GM20431 (cell line): Measurements from ENCODE around the gene TRAF3IP3.

Experiments
- in situ Hi-C: fragments of 300-500 bp; cut with MseI, MboI; formaldehyde crosslinking; loops from one replicate; pipeline ENCODE4 v1.15.0; 2020; ENCODE audit warnings: low sequenced_read_pairs; ENCODE audit not compliant: unreplicated experiment

TRAF3IP3 gene

DNA sequence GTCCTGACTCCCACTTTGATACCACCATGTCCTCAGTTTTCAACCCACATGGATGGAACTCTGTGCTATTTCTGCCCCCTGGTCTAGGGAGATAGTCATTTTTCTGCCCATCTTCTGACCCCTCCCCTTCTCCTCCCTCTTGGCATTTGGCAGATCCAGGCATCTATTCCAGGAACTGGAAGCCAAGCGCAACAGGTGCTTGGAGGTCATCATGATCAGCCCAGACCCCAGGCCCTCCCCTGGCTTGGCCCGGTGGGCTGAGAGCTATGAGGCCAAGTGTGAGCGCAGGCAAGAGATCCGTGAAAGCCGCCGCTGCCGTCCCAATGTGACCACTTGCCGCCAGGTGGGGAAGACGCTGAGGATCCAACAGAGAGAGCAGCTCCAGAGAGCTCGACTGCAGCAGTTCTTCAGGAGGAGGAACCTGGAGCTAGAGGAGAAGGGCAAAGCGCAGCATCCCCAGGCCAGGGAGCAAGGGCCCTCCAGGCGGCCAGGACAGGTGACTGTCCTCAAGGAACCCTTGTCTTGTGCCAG is 4.0 kb downstream of the TRAF3IP3 start:
- in situ Hi-C loops = no loop called here

DNA sequence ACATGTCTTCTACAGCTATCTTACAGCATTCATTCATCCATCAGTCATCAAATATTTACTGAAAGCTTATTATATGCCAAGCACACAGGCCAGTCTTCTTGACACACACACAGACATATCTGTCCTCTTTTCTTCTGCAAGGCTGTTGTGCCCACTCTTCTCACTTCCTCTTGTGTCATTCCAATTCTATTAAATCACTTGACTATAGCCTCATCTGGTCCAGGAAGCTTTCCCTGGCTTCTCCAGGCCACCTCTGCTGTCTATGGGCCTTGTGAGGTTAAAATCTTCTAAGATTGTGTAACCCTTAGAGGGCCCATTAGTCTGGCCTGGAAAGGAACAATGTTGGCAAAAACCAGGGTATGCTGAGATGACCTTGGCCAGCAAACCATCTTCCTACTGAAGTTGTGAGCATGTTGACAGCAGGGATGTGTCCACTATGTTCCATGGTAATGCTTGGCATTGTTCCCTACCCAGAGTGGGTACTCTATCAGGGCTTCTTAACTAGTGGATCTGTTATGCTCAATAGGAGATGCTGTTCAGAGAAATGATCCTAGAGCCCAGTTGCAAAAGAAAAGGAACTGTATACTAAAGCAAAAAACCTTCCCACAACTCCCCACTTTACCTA is 5.3 kb downstream of the TRAF3IP3 start:
- in situ Hi-C loops = no loop called here

DNA sequence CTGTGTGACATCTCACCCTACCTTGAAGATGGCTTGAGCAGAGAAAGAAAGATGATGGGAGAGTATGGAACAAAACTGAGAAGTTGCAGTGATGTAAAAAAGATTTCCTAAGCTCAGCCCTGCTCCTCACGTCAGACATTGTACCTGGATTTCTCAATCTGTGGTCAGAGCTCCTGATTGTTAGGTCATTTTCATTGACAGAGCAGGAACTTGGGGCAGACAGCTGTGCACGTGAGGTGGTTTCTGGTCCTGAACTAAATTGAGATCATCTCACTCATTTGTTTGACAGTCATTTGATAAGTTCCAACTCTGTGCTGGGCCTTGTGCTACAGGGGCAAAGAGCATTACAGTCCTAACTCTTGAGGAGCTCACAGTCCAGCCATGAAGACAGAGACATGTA is 10.2 kb downstream of the TRAF3IP3 start:
- in situ Hi-C loops = no loop called here

DNA sequence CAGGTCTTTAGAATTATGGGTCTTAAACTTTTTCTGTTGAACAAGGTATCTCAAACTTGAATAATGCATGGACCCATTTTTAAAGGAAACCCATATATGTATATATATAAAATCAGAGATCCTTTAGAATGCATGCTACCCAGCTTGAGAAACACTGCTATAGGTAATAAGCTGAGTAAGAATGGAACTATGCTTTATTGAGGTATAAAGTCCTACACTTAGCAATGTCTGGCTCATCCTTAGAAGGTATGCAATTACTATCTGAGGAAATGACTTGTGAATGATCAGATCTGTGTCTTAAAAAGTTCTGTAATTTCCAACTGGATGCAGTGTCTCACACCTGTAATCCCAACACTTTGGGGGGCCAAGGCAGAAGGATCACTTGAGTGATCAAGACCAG is 11.2 kb downstream of the TRAF3IP3 start:
- in situ Hi-C loops = no loop called here

DNA sequence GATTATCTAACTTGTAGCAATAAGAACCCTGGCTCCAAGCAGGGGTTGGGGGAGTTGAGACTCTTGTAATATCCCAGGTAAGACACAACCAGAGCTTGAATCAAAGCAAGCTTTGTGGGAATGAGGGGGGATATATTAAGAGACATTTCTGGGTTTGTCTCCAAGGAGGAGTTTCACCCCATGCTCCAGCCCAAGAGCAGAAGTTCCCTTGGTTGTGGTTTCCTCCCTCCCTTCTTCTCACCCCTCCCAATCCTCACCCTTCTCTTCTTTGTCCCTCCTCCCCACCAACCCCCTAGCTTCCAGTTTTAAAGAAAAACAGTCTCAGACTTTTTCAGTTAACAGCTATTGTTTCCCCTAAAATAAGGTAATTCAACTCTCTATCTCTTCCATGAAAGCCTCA is 11.9 kb downstream of the TRAF3IP3 start:
- in situ Hi-C loops = no loop called here

DNA sequence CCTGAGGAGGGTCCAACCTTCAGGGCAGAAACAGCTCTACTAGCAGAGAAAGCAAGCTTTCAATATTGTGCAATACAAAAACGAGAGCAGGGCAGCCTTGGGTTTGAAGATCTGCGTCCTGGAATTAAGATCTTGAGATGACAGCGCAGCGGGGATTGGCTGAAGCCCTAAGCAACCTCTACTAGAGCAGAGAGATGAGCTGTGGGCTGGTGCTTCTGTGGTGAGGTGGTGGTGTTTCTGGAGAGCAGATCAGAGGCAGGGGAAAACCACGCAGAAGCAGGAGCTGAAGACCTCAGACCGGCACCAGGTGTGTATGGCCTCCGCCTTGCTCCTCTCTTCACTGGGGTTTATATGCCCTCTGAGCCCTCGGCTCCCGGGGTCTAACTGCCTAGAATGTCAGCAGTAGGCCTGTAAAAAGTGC is 12.5 kb downstream of the TRAF3IP3 start:
- in situ Hi-C loops = no loop called here

DNA sequence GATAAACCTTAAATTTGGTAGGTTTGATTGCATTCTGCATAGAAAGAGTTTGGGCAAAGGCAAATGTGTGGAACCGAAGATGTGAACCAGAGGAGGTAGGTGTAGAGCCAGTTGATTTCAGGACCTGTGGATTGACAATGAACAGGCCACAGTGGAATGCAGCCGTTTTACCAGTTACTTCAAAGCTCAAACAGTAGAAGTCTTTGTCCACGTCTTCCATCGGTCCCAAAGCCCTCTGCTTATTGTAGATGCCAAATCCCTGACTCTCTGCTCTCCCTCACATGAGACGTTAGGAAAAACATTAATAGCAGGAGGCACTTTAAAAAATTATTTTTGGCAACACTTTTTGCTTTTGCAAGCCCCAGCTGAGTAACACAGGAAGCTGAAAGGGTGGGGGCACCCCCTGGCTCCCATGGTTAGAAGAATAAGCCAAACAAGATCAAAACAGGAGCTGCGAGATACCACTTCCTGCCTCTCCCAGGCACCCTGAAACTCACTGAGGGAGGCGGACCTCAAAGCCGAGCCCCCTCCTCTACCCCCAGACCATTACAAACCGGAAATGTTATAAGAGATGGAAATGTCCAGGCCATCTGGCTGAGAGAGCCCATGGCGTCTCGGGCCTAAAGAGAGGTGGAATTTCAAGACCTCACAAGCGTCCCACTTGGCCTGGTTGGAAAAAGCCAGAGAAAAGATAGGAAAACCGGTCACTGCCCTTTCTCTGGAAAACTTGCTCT is 13.5 kb downstream of the TRAF3IP3 start:
- in situ Hi-C loops = no loop called here

DNA sequence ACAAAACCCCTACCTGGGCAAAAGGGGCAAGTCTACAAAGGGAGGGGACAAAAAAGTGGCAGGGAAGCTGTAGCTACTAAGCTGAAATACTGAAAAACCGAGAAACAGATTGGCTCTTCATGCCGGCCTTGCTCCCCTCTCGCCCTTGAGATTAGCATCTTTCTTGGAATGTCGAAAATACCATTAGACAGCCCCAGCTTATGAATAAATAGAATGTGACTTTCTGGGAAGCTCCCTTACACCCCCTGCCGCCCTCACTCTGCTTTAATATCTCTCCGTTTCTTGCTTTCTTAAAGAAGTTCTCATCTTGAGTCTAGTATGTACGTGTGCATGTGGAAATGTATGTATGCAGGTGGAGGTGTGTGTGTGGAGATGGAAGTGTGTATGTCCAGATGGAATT is 14.1 kb downstream of the TRAF3IP3 start:
- in situ Hi-C loops = no loop called here

DNA sequence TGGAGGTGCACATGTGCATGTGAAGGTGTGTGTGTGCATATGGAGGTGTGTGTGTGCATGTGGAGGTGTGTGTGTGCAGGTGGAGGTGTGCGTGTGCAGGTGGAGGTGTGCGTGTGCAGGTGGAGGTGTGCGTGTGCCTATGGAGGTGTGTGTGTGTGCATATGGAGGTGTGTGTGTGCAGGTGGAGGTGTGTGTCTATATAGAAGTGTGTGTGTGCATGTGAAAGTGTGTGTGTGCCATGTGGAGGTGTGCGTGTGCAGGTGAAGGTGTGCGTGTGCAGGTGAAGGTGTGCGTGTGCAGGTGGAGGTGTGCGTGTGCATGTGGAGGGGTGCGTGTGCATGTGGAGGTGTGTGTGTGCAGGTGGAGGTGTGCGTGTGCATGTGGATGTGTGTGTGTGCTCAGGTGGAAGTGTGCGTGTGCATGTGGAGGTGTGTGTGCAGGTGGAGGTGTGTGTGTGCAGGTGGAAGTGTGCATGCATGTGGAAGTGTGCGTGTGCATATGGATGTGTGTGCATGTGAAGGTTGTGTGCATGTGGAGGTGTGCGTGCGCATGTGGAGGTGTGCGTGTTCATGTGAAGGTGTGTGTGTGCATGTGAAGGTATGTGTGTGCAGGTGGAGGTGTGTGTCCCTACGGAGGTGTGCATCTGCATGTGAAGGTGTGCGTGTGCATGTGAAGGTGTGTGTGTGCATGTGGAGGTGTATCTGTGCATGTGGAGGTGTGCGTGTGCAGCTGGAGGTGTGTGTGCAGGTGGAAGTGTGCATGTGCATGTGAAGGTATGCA is 15.0 kb downstream of the TRAF3IP3 start:
- in situ Hi-C loops = no loop called here

DNA sequence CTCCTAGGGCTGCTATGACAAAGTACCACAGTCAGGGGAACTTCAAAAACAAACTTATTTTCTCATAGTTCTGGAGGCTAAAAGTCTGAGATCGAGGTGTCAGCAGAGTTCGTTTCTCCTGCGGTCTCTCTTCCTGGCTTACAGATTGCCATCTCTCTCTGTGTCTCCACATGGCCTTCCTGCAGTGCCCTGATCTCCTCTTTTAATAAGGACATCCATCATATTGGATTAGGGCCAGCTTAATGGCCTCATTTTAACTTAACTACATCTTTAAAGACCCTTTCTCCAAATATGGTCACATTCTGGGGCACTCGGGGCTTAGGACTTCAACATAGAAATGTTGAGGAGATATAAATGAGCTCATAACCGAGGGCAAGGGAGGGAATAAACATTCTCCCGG is 16.3 kb downstream of the TRAF3IP3 start:
- in situ Hi-C loops = no loop called here

DNA sequence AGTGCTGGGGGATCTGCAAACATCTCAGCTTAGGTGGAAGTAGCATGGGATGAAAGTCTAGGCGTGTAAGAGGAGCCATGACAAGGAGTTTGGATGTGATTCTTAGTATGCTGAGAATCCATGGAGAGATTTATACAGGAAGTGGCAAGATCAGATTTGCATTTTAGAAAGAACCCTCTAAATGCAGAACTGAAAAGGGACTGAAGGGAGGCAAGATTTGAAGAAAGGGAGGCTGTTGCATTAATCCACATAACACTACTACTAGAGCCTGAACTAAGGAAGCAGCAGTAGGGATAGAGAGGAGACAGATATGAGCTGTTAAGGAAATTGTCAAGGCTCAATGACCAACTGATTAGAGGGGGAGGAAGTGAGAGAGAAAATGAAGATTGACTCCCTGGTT is 18.7 kb downstream of the TRAF3IP3 start:
- in situ Hi-C loops = no loop called here

DNA sequence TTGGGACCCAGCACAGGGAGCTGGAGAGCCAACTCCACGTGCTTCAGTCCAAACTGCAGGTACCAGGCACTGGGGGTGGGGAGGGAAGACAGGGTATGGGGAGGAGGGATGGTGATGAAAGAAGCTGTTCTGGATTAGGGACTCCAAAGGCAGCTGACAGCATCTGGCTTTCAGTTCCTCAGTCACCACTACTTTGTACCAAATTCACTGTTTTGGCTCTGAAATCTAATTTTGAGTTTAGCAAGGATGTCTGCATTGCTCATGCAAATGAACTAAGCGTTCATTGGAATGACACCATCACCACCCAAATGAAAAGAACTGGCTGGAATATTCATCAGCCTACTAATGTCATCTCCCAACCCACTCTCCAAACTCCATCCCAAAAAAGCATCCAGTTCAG is 19.8 kb downstream of the TRAF3IP3 start:
- in situ Hi-C loops = no loop called here

DNA sequence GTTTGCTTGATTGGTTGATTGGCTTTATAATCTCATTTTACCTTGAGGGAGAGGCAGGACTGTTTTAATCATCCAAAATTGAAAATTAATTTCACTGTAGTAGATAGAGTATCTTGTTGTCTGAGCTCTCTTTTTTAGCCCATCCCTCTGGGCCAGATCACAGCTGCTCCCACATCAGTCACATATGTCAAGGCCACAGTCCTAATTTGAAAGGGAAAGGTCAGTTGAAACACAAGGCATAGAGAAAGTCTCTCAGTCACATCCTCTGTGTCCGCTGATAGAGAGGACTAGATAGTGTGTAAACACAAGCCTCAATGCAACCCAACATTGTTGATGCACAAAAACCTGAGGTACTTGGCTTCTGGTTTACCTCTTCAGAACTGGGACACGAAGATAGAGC is 21.7 kb downstream of the TRAF3IP3 start:
- in situ Hi-C loops = no loop called here

DNA sequence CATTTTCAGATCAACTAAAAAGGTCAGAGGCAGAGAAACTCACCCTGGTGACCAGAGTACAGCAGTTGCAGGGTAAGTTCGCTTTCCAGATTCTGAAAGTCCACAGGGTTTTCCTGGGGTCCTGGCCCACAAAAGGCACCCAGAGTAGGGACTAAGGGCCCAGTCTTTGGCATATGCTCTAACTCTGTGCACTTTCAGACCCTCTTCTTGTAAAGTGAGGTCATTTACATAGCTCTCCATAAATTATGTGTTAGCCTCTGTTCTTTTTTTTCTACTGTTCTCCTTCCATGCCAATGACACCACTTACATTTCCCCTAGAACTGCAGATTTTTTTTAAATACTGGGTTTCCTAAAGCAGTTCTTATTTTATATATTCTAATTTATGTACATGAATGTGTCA is 22.2 kb downstream of the TRAF3IP3 start:
- in situ Hi-C loops = no loop called here

DNA sequence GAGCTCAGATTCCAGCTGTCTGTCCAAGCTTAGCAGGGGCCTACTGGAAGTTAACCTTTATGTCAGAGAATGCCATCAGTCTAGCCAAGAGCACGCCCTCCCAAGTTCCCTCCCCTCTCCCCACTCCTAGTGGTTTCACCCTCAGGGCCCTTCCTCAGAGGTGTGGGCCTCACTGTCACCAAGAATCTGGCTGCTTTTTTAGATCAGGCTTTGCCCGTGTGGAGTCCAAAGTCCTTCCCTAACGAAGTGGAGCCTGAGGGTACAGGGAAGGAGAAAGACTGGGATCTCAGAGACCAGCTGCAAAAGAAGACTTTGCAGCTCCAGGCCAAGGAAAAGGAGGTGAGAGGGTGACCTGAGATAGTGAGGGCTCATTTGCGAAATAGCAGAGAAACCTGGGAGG is 24.4 kb downstream of the TRAF3IP3 start:
- in situ Hi-C loops = no loop called here

DNA sequence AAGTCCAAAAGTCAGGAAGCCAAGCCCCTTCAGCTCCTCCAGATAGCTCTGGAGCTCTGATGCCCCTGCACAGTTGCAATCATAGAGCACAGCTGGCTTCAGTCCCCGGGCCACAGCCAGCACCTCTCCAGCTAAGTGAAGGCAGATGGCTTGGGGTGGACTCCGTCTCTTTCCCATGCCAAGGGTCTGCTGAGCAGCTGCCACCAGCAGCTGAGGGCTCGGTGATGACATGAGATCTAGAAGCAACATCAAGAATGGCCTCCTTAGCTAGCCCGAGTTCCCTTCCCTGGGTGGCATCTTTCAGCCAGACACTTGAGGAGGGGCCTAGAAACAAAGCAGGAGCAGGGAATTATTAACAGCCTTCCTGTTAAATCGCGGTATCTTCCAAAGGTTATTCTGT is 27.5 kb downstream of the TRAF3IP3 start:
- in situ Hi-C loops = no loop called here

DNA sequence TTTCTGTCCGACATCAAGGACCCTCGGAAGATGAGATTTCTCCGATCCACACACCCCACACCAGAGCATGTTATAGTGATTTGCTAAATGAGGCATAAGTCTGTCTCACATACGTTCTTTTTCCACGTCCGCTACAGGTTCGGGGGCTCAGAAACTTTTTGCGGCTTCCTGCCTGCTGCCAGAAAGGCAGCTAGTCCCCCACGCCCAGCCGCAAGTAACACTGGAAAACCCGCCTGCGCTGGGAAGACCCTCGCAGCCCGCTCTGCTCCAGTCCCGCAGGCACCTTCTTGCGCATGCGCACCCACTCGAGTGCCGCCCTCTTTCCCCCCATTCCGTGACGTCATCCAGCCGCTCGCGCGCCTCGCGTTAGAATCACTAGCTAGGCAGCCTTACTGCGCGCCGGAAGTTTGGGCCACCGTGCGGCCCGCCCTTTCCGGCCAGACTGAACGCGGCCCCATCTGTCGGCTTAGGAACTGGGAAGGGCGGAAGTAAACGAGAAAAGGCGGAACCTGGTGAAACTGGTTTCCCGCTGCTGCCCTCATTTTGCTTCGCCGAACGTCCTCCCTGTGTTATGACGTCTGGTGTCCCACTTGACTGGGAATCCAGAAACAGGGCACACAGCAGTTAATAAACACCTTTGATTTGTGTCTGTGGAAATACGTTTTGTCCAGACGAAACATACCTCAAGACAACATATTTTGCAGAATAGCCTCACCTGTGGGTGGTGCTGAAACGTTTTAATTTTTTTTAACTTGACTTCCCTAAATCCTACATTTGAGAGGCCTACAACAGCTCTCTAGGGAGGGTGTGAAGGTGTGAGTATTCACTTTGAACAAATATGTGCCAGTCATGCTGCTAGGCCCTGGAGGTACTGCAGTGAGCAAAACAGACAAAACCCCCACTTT is 28.7 kb downstream of the TRAF3IP3 start, which contains the start of gene C1orf74:
Gene C1orf74 (minus strand): TSS at position 295 of the 905 bp plus-strand sequence. CDS start 925 bp downstream, outside the sequence.
- in situ Hi-C loops = no loop called here

DNA sequence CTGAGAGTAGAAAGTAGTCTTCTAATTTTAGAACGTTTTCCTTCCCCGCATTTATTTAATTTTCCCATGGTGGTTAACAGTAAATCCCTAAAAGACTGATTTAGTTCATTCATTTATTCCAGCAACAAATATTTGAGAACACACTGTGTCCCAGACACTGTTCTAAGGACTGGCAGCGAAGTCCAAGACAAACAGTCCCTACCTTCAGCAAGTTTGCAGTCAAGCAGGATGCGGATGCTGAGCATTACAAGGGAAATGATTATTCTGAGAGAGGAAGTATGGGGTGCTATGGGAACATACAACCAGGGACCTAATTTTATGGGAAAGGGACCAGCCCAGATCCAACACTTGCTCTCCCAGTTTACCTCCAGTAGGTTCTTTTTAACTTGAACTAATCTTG is 29.7 kb downstream of the TRAF3IP3 start:
- in situ Hi-C loops = no loop called here

DNA sequence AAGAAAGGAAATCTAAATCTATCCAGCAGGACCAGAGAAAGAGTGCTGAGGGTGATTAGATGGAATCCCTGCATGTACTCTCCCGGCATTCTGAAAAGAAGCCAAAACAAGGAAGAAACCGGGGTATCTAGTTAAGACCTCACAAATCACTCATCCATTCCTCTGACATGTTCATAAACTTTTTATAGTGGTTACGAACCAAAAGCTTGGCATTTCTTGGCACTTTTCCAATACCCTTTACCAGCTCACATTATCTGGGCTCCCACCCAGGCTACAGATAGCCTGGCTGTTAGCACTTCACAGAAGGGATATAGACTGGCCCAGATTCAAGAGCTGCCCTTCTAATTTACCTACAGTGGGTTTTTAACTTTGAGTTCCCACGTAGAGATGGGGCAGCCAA is 30.3 kb downstream of the TRAF3IP3 start:
- in situ Hi-C loops = no loop called here

DNA sequence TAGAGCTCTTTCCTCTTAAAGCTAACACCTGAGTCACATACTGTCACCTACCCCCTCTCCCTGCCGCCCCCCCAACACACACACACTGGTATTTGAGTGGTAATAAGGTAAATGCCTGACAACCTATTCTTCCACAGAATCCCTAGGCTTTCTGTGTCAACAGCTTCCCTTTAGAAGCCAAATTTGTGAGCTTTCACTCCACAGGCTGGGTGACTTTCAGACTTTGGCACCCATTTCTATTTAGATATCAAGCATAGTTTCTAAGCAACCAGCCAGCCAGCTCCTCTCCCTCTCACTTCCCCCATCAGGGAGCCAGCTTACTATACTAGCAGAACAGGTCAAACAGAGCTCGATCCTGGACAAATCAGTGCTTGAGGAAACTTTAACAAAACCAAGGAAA is 31.7 kb downstream of the TRAF3IP3 start:
- in situ Hi-C loops = no loop called here
